K562 (cell line): ENCODE measurements around the gene AHNAK. TPM values are rescaled to one million over a fixed set of nuclear protein-coding genes. Genes with fewer than 3 reads are reported as not detected.

ENCODE experiments used
- CBX3 ChIP-seq, 2 experiments: IDR thresholded peaks; 1 replicate in 1 of 2; 2 replicates in 1 of 2; pipeline ENCODE4 v1.6.1; 2012; ENCODE audit warnings: inconsistent platforms in 2 of 2, low read length in 2 of 2, borderline replicate concordance in 1 of 2, control low read depth in 1 of 2
- DNMT1 ChIP-seq: fragments of 450-650 bp; IDR thresholded peaks from 2 replicates; pipeline ENCODE4 v1.6.1; 2016; ENCODE audit warnings: antibody characterized with exemption, mild to moderate bottlenecking
- KDM4B ChIP-seq, 2 experiments: fragments of 450-650 bp in 1 of 2; sonication (generic) in 1 of 2; IDR thresholded peaks; 2 replicates each; pipeline ENCODE4 v1.6.1; 2016 to 2017; ENCODE audit warnings: borderline replicate concordance in 2 of 2, antibody characterized with exemption in 1 of 2, low read depth in 1 of 2, mild to moderate bottlenecking in 1 of 2
- NR2C1 ChIP-seq, 2 experiments: fragments of 450-650 bp; IDR thresholded peaks; 2 replicates each; pipeline ENCODE4 v1.6.1; 2017; ENCODE audit warnings: mild to moderate bottlenecking in 2 of 2, antibody characterized with exemption in 1 of 2, inconsistent platforms in 1 of 2, missing compliant biosample characterization in 1 of 2, missing genetic modification characterization in 1 of 2
- NR3C1 ChIP-seq: sonication (generic); formaldehyde crosslinking; IDR thresholded peaks from 2 replicates; pipeline ENCODE4 v1.8.1; 2022; ENCODE audit warnings: missing genetic modification reagents
- POU5F1 ChIP-seq: fragments of 150-350 bp; IDR thresholded peaks from 2 replicates; pipeline ENCODE4 v1.6.1; 2014; ENCODE audit warnings: borderline replicate concordance, low read length, low read depth, mild to moderate bottlenecking; ENCODE audit not compliant: partially characterized antibody
- RBM22 ChIP-seq: fragments of 200-400 bp; formaldehyde crosslinking; IDR thresholded peaks from 2 replicates; pipeline ENCODE4 v1.6.1; 2018; ENCODE audit warnings: low read length, low read depth; ENCODE audit not compliant: poor library complexity, severe bottlenecking
- U2AF2 ChIP-seq: fragments of 200-400 bp; formaldehyde crosslinking; optimal IDR thresholded peaks from 2 replicates; pipeline ENCODE3; 2017; ENCODE audit warnings: low read depth, mild to moderate bottlenecking, low read length
- ZNF224 ChIP-seq: sonication (generic); formaldehyde crosslinking; IDR thresholded peaks from 2 replicates; pipeline ENCODE4 v1.8.0; 2022; ENCODE audit warnings: mild to moderate bottlenecking, missing genetic modification reagents
- ZNF24 ChIP-seq: fragments of 450-650 bp; IDR thresholded peaks from 2 replicates; pipeline ENCODE4 v1.6.1; 2016
- ZNF717 ChIP-seq: fragments of 250-450 bp; sonication (Bioruptor Pico); IDR thresholded peaks from 2 replicates; pipeline ENCODE4 v1.5.0; 2021
- polyA plus RNA-seq, 8 experiments: library from polyadenylated mRNA; depleted of rRNA in 4 of 8; stranded (reverse) in 5 of 8; unstranded in 3 of 8; fragments of >200 nt; fragmentation: Nextera tagmentation in 2 of 8; fragmentation: Illumina TruSeq in 1 of 8; extraction: Ambion mirVana in 2 of 8; extraction: Trizol in 1 of 8; gene quantifications; 2 replicates each; pipeline versions ENCODE4 v1.2.1 to v1.2.3, GENCODE V29; 2011 to 2014; ENCODE audit warnings: inconsistent platforms in 1 of 8, missing spikeins in 1 of 8
- total RNA-seq, 7 experiments: library from RNA; depleted of rRNA in 6 of 7; stranded (reverse); fragments of >200 nt in 6 of 7; fragmentation: Illumina TruSeq in 2 of 7; extraction: Trizol in 2 of 7; gene quantifications; 2 replicates each; pipeline versions ENCODE4 v1.2.1 to v1.2.3, GENCODE V29; 2011 to 2021; ENCODE audit warnings: low replicate concordance in 1 of 7
- TF ChIP-seq, protein P1 (sequence below): sonication (generic); formaldehyde crosslinking; IDR thresholded peaks from 2 replicates; pipeline ENCODE4 v1.8.0; 2023; ENCODE audit warnings: mild to moderate bottlenecking, missing genetic modification reagents
- TF ChIP-seq, protein P2 (sequence below): IDR thresholded peaks from 2 replicates; pipeline ENCODE4 v1.6.1; 2016; ENCODE audit warnings: missing genetic modification characterization, missing compliant biosample characterization
- TF ChIP-seq, protein P3 (sequence below): sonication (generic); formaldehyde crosslinking; IDR thresholded peaks from 2 replicates; pipeline ENCODE4 v1.9.0; 2022; ENCODE audit warnings: mild to moderate bottlenecking, missing genetic modification reagents
- TF ChIP-seq, protein P4 (sequence below): fragments of 450-650 bp; formaldehyde crosslinking; IDR thresholded peaks from 2 replicates; pipeline ENCODE4 v1.4.0; 2022; ENCODE audit warnings: mild to moderate bottlenecking, moderate library complexity
- TF ChIP-seq, protein P5 (sequence below): sonication (generic); formaldehyde crosslinking; IDR thresholded peaks from 2 replicates; pipeline ENCODE4 v1.8.0; 2022; ENCODE audit warnings: mild to moderate bottlenecking, missing genetic modification reagents, borderline replicate concordance

The AHNAK gene
- total and polyA plus RNA-seq, 9 of the 15 experiments (the other 6 are each of a cell fraction or from before 2014, with no cell fraction given): 1.5 to 89.7 (median 45.0) TPM

DNA sequence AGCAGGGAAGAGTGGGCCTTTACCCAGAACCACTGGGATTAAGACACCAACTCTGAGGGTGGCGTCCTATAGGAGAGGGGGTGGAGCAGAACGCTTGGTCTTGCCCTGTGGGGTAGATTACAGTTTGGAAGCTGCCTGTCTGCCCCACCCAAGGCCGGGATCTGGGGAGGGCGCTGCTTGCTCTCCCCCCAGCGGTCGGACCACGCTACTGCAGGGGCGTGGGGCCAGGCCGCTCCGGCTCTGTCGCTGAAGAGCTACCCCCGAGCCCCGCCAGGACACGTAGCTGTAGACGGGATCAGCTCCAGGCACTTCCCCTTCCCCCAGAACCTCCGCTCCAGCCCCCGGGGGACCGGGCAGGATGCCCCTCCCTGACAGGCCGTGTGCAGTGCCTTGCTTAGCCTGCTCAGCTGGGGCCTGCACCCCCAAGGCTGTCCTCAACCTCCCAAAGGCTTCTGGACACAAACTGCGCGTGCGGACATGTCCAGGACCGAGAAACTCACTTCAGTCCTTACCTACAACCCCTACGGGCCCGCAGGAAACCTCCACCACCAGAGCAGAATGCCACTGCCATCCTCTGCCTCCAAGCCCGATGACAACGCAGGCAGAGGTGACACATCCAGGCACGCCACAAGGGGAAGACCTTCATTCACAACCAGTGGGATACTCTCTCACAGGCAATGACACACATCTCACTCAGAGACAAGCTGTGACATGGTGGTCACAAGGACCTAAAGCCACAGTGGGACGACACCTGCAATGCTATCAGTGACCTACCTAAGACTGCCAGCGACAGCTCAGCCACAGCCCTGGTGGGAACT is 3.6 kb downstream of the AHNAK start (continued):
- TF ChIP-seq, protein P1, sequence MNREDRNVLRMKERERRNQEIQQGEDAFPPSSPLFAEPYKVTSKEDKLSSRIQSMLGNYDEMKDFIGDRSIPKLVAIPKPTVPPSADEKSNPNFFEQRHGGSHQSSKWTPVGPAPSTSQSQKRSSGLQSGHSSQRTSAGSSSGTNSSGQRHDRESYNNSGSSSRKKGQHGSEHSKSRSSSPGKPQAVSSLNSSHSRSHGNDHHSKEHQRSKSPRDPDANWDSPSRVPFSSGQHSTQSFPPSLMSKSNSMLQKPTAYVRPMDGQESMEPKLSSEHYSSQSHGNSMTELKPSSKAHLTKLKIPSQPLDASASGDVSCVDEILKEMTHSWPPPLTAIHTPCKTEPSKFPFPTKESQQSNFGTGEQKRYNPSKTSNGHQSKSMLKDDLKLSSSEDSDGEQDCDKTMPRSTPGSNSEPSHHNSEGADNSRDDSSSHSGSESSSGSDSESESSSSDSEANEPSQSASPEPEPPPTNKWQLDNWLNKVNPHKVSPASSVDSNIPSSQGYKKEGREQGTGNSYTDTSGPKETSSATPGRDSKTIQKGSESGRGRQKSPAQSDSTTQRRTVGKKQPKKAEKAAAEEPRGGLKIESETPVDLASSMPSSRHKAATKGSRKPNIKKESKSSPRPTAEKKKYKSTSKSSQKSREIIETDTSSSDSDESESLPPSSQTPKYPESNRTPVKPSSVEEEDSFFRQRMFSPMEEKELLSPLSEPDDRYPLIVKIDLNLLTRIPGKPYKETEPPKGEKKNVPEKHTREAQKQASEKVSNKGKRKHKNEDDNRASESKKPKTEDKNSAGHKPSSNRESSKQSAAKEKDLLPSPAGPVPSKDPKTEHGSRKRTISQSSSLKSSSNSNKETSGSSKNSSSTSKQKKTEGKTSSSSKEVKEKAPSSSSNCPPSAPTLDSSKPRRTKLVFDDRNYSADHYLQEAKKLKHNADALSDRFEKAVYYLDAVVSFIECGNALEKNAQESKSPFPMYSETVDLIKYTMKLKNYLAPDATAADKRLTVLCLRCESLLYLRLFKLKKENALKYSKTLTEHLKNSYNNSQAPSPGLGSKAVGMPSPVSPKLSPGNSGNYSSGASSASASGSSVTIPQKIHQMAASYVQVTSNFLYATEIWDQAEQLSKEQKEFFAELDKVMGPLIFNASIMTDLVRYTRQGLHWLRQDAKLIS: peak; percentile 75
- TF ChIP-seq POU5F1: no peak
- no peak for TF ChIP-seq ZNF24
- TF ChIP-seq CBX3 (IDR thresholded peaks at IDR 0.05; ENCODE audit: borderline replicate concordance in 1 of 2, low read length in 2 of 2): peak in 1 of 2 experiments; percentile 61; a peak in 1 of 3 replicates
- no peak for TF ChIP-seq ZNF717 (CRISPR knock-in tag)
- no peak for TF ChIP-seq ZNF224 (CRISPR knock-in tag)
- TF ChIP-seq NR3C1 (CRISPR knock-in tag): no peak
- TF ChIP-seq, protein P2, sequence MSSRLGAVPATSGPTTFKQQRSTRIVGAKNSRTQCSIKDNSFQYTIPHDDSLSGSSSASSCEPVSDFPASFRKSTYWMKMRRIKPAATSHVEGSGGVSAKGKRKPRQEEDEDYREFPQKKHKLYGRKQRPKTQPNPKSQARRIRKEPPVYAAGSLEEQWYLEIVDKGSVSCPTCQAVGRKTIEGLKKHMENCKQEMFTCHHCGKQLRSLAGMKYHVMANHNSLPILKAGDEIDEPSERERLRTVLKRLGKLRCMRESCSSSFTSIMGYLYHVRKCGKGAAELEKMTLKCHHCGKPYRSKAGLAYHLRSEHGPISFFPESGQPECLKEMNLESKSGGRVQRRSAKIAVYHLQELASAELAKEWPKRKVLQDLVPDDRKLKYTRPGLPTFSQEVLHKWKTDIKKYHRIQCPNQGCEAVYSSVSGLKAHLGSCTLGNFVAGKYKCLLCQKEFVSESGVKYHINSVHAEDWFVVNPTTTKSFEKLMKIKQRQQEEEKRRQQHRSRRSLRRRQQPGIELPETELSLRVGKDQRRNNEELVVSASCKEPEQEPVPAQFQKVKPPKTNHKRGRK: no peak
- TF ChIP-seq RBM22: no peak
- TF ChIP-seq, protein P3, sequence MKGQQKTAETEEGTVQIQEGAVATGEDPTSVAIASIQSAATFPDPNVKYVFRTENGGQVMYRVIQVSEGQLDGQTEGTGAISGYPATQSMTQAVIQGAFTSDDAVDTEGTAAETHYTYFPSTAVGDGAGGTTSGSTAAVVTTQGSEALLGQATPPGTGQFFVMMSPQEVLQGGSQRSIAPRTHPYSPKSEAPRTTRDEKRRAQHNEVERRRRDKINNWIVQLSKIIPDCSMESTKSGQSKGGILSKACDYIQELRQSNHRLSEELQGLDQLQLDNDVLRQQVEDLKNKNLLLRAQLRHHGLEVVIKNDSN (CRISPR knock-in tag): no peak
- no peak for TF ChIP-seq DNMT1
- no peak for TF ChIP-seq NR2C1 (IDR thresholded peaks at IDR 0.05)
- no peak for TF ChIP-seq NR2C1 (tag; IDR thresholded peaks at IDR 0.05)
- no peak for TF ChIP-seq KDM4B (IDR thresholded peaks at IDR 0.05; ENCODE audit: borderline replicate concordance in 2 of 2, low read depth in 1 of 2)
- TF ChIP-seq, protein P4, sequence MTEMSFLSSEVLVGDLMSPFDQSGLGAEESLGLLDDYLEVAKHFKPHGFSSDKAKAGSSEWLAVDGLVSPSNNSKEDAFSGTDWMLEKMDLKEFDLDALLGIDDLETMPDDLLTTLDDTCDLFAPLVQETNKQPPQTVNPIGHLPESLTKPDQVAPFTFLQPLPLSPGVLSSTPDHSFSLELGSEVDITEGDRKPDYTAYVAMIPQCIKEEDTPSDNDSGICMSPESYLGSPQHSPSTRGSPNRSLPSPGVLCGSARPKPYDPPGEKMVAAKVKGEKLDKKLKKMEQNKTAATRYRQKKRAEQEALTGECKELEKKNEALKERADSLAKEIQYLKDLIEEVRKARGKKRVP (CRISPR knock-in tag): no peak
- no peak for TF ChIP-seq U2AF2
- TF ChIP-seq, protein P5, sequence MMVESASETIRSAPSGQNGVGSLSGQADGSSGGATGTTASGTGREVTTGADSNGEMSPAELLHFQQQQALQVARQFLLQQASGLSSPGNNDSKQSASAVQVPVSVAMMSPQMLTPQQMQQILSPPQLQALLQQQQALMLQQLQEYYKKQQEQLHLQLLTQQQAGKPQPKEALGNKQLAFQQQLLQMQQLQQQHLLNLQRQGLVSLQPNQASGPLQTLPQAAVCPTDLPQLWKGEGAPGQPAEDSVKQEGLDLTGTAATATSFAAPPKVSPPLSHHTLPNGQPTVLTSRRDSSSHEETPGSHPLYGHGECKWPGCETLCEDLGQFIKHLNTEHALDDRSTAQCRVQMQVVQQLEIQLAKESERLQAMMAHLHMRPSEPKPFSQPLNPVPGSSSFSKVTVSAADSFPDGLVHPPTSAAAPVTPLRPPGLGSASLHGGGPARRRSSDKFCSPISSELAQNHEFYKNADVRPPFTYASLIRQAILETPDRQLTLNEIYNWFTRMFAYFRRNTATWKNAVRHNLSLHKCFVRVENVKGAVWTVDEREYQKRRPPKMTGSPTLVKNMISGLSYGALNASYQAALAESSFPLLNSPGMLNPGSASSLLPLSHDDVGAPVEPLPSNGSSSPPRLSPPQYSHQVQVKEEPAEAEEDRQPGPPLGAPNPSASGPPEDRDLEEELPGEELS (CRISPR knock-in tag): no peak
